GM12878 (cell line): ENCODE measurements around the gene AKT1. TPM values are rescaled to one million over a fixed set of nuclear protein-coding genes. Genes with fewer than 3 reads are reported as not detected.

Experiments
- ATAC-seq: fragments of 200-7000 bp; cut with Tn5 transposase; 3 replicates; pipeline ENCODE4 v1.9.1; 2020; ENCODE audit warnings: mild to moderate bottlenecking, moderate library complexity
- BruUV-seq: library from RNA; stranded (reverse); fragments of 400-500 nt; replicated peaks from 2 replicates; lab custom pipeline; 2021; lab: Mats Ljungman, UMichigan
- CTCF ChIA-PET: fragments of 300-600 bp; sonication (Branson Sonifier 250); formaldehyde crosslinking; extraction: SDS; loops from one replicate; lab custom pipeline; 2021; ENCODE audit warnings: inconsistent platforms; lab: Yijun Ruan, JAX
- POLR2A ChIA-PET: fragments of 350-600 bp; formaldehyde crosslinking; extraction: SDS; loops from one replicate; lab custom pipeline; 2021; ENCODE audit warnings: inconsistent platforms; lab: Charles Lee
- RAD21 ChIA-PET: fragments of 300-600 bp; sonication (Branson Sonifier 250); formaldehyde crosslinking; loops from one replicate; lab custom pipeline; 2023; ENCODE audit warnings: antibody characterized with exemption; ENCODE audit not compliant: unreplicated experiment; lab: Charles Lee
- SMC1A ChIA-PET: fragments of 300-600 bp; sonication (Branson Sonifier 250); formaldehyde crosslinking; loops from one replicate; lab custom pipeline; 2023; ENCODE audit not compliant: unreplicated experiment, uncharacterized antibody; lab: Charles Lee
- DNase-seq: peaks from one replicate; pipeline ENCODE4 v3.0.0-alpha.2; 2011; ENCODE audit warnings: low read depth, low spot score
- FAIRE-seq: peaks from 3 replicates; lab custom pipeline; 2011; peaks lifted over from hg19 to GRCh38; lab: Jason Lieb, UNC
- H2AFZ ChIP-seq: 2 replicates; pipeline ENCODE4 v1.6.0; 2011; ENCODE audit warnings: low read depth, low read length, control low read depth; ENCODE audit not compliant: control insufficient read depth
- H3K27ac ChIP-seq: 2 replicates; pipeline ENCODE4 v1.5.1; 2011; ENCODE audit warnings: control low read depth; ENCODE audit not compliant: control insufficient read depth, insufficient read depth
- H3K27me3 ChIP-seq, 2 experiments: replicated peaks in 1 of 2; 2 replicates each; pipeline versions ENCODE4 v1.6.0 to v1.6.1; 2011; ENCODE audit warnings: low read length in 1 of 2; ENCODE audit not compliant: control insufficient read depth in 2 of 2, insufficient read depth in 2 of 2
- H3K36me3 ChIP-seq, 2 experiments: 2 replicates each; pipeline ENCODE4 v1.5.1; 2011; ENCODE audit warnings: low read length in 1 of 2; ENCODE audit not compliant: control insufficient read depth in 2 of 2, insufficient read depth in 2 of 2
- H3K4me1 ChIP-seq: 2 replicates; pipeline ENCODE4 v1.6.1; 2011; ENCODE audit warnings: mild to moderate bottlenecking, low read length, moderate library complexity, mixed read lengths; ENCODE audit not compliant: control insufficient read depth, insufficient read depth
- H3K4me2 ChIP-seq: 2 replicates; pipeline ENCODE4 v1.6.0; 2011; ENCODE audit warnings: control low read depth; ENCODE audit not compliant: control insufficient read depth, insufficient read depth
- H3K4me3 ChIP-seq: fragments of 200-600 bp; sonication (generic); 2 replicates; pipeline ENCODE4 v1.5.1; 2016
- H3K79me2 ChIP-seq: 2 replicates; pipeline ENCODE4 v1.6.0; 2011; ENCODE audit warnings: low read length; ENCODE audit not compliant: control insufficient read depth, insufficient read depth
- H3K9ac ChIP-seq: 2 replicates; pipeline ENCODE4 v1.8.0; 2011; ENCODE audit warnings: low read length, control low read depth, mixed read lengths; ENCODE audit not compliant: control insufficient read depth, insufficient read depth
- H3K9me3 ChIP-seq: replicated peaks from 3 replicates; pipeline ENCODE4 v1.5.1; 2011; ENCODE audit warnings: mild to moderate bottlenecking, low read length; ENCODE audit not compliant: control insufficient read depth, insufficient read depth
- H4K20me1 ChIP-seq: 2 replicates; pipeline ENCODE4 v1.6.0; 2011; ENCODE audit not compliant: control insufficient read depth, insufficient read depth
- SMARCA5 ChIP-seq: fragments of 450-650 bp; IDR thresholded peaks from 2 replicates; pipeline ENCODE4 v1.6.1; 2017; ENCODE audit warnings: mild to moderate bottlenecking
- ZBTB4 ChIP-seq: fragments of 450-650 bp; formaldehyde crosslinking; IDR thresholded peaks from 2 replicates; pipeline ENCODE4 v1.4.0; 2022; ENCODE audit warnings: mild to moderate bottlenecking, moderate library complexity
- WGBS: methylation state at CpG from one replicate; pipeline ENCODE4 v1.1.6; 2016; ENCODE audit warnings: low lambda C conversion rate; ENCODE audit not compliant: insufficient replicate concordance, insufficient coverage; ENCODE audit errors: missing lambda C conversion rate; 5-methylcytosine and 5-hydroxymethylcytosine counted together
- in situ Hi-C: fragments of 300-500 bp; cut with MboI; formaldehyde crosslinking; loops from 9 replicates; pipeline ENCODE4 v1.14.3; 2018; ENCODE audit warnings: mixed read lengths
- intact Hi-C: fragments of 100-400 bp; cut with micrococcal nuclease; formaldehyde crosslinking; loops from one replicate; pipeline ENCODE4 v1.14.2; 2022; ENCODE audit not compliant: unreplicated experiment
- polyA plus RNA-seq, 11 experiments: library from polyadenylated mRNA; depleted of rRNA in 4 of 11; unstranded in 6 of 11; stranded (reverse) in 5 of 11; fragments of >200 nt; fragmentation: Nextera tagmentation in 4 of 11; fragmentation: Illumina TruSeq in 1 of 11; extraction: Ambion mirVana in 4 of 11; extraction: Trizol in 1 of 11; gene quantifications; 1 replicate in 1 of 11; 2 replicates in 10 of 11; pipeline versions ENCODE4 v1.2.1 to v1.2.3, GENCODE V29; 2011 to 2016; ENCODE audit warnings: inconsistent platforms in 2 of 11, missing spikeins in 2 of 11, low read depth in 1 of 11
- total RNA-seq, 4 experiments: library from RNA; depleted of rRNA in 3 of 4; stranded (reverse); fragments of >200 nt in 3 of 4; fragmentation: Illumina TruSeq in 1 of 4; extraction: Trizol in 1 of 4; gene quantifications; 2 replicates each; pipeline versions ENCODE4 v1.2.1 to v1.2.3, GENCODE V29; 2013 to 2021

AKT1 gene
- total and polyA plus RNA-seq, 10 of the 15 experiments (the other 5 are each of a cell fraction or from before 2014, with no cell fraction given) = 0.63 to 110 (median 58.9) TPM

- FAIRE-seq (peak; percentile 18), DNase-seq (no peak)
- POLR2A ChIA-PET = no interaction called here
- no peaks in the 10 kb centered on the region for H3K27me3 ChIP-seq
- TF ChIP-seq SMARCA5 = peak; percentile 78; the same call in 1 of the 2 replicates
- no peak for TF ChIP-seq ZBTB4 (CRISPR knock-in tag)
- TF ChIP-seq, all 136 proteins: peak for 1
- no peak overlapping the region for H3K9ac ChIP-seq
- ATAC-seq = no peak
- CTCF ChIA-PET = interaction anchor here (1.6 kb wide), 1 partner anchor 65 kb away, joined by 5 read pairs; the partner anchor contains the start of gene SIVA1
- no peaks in the 10 kb centered on the region for H3K36me3 ChIP-seq
- H2AFZ ChIP-seq = no peak overlapping the region
- BruUV-seq = no TSS peak
- SMC1A ChIA-PET = no interaction called here
- in situ Hi-C loops = no loop called here
- intact Hi-C loops = no loop called here
- no peak overlapping the region for H3K4me3 ChIP-seq
- no peaks in the 10 kb centered on the region for H4K20me1 ChIP-seq
- RAD21 ChIA-PET = no interaction called here
- no peaks in the 10 kb centered on the region for H3K9me3 ChIP-seq
- no peak overlapping the region for H3K4me2 ChIP-seq
- no peak overlapping the region for H3K27ac ChIP-seq
- H3K79me2 ChIP-seq = peaks cover 8% of the 10 kb centered on the region
- no peaks in the 10 kb centered on the region for H3K4me1 ChIP-seq
- WGBS = 96% methylated on average over 8 of the region's 8 CpGs
These were observed 22.6 kb upstream of the AKT1 start for GRCh38 chr14:104817930-104818713.
